GM23338 (cell line): ENCODE measurements around the gene PAPOLG. TPM values are rescaled to one million over a fixed set of nuclear protein-coding genes. Genes with fewer than 3 reads are reported as not detected.

Experiments
- ATAC-seq: fragments of 200-7000 bp; cut with Tn5 transposase; 3 replicates; pipeline ENCODE4 v1.9.1; 2020
- DNase-seq: peaks from one replicate; pipeline ENCODE4 v3.0.0-alpha.2; 2015; ENCODE audit warnings: low spot score
- H2AFZ ChIP-seq: fragments of 200-600 bp; sonication (generic); 2 replicates; pipeline ENCODE4 v1.8.0; 2016; ENCODE audit warnings: antibody characterized with exemption, mild to moderate bottlenecking, moderate library complexity
- H3F3A ChIP-seq: fragments of 200-600 bp; sonication (generic); replicated peaks from 2 replicates; pipeline ENCODE4 v1.8.0; 2017; ENCODE audit warnings: antibody characterized with exemption, mixed run types, low read depth
- H3K27ac ChIP-seq: fragments of 200-600 bp; sonication (generic); 2 replicates; pipeline ENCODE4 v1.6.1; 2016; ENCODE audit warnings: low read depth
- H3K27me3 ChIP-seq: fragments of 200-600 bp; sonication (generic); 2 replicates; pipeline ENCODE4 v1.8.0; 2016; ENCODE audit warnings: mild to moderate bottlenecking, mixed run types, moderate library complexity; ENCODE audit not compliant: insufficient read depth
- H3K36me3 ChIP-seq: fragments of 200-600 bp; sonication (generic); 2 replicates; pipeline ENCODE4 v1.8.0; 2016; ENCODE audit warnings: mild to moderate bottlenecking; ENCODE audit not compliant: insufficient read depth
- H3K4me1 ChIP-seq: fragments of 200-600 bp; sonication (generic); 2 replicates; pipeline ENCODE4 v1.8.0; 2016; ENCODE audit warnings: mild to moderate bottlenecking, moderate library complexity; ENCODE audit not compliant: insufficient read depth
- H3K4me2 ChIP-seq: fragments of 200-600 bp; sonication (generic); 2 replicates; pipeline ENCODE4 v1.7.1; 2017; ENCODE audit warnings: mixed run types
- H3K4me3 ChIP-seq: fragments of 200-600 bp; sonication (generic); 2 replicates; pipeline ENCODE4 v1.6.1; 2016; ENCODE audit warnings: mixed run types
- H3K79me2 ChIP-seq: fragments of 200-600 bp; sonication (generic); replicated peaks from 2 replicates; pipeline ENCODE4 v1.8.0; 2017; ENCODE audit warnings: mild to moderate bottlenecking; ENCODE audit not compliant: insufficient read depth
- H3K9me2 ChIP-seq: fragments of 200-600 bp; sonication (generic); 2 replicates; pipeline ENCODE4 v1.8.0; 2017; ENCODE audit not compliant: insufficient read depth
- H4K20me1 ChIP-seq: fragments of 200-600 bp; sonication (generic); replicated peaks from 2 replicates; pipeline ENCODE4 v1.8.0; 2017; ENCODE audit warnings: mild to moderate bottlenecking; ENCODE audit not compliant: insufficient read depth
- H3K27ac Mint-ChIP-seq: 2 replicates; pipeline ENCODE4 v1.8.0; 2020; ENCODE audit warnings: inconsistent platforms, mild to moderate bottlenecking, moderate library complexity, mixed read lengths
- H3K27me3 Mint-ChIP-seq: 3 replicates; pipeline ENCODE4 v1.8.0; 2022; ENCODE audit warnings: low read depth, mild to moderate bottlenecking, moderate library complexity, mixed read lengths, inconsistent platforms; ENCODE audit not compliant: insufficient read depth, poor library complexity
- H3K36me3 Mint-ChIP-seq: 3 replicates; pipeline ENCODE4 v1.8.0; 2021; ENCODE audit warnings: low read depth, mild to moderate bottlenecking, inconsistent platforms, moderate library complexity, mixed read lengths
- H3K4me1 Mint-ChIP-seq: 3 replicates; pipeline ENCODE4 v1.8.0; 2020; ENCODE audit warnings: mild to moderate bottlenecking, inconsistent platforms, mixed read lengths
- H3K4me3 Mint-ChIP-seq: 3 replicates; pipeline ENCODE4 v1.8.0; 2021; ENCODE audit warnings: moderate library complexity, mild to moderate bottlenecking, inconsistent platforms, mixed read lengths
- H3K9me3 Mint-ChIP-seq: 3 replicates; pipeline ENCODE4 v1.8.0; 2020; ENCODE audit warnings: moderate library complexity, mild to moderate bottlenecking, inconsistent platforms, mixed read lengths
- CREB1 ChIP-seq: fragments of 250-450 bp; sonication (Bioruptor Pico); IDR thresholded peaks from 2 replicates; pipeline ENCODE4 v1.5.0; 2020; ENCODE audit warnings: low read depth, mild to moderate bottlenecking, moderate library complexity
- EZH2 ChIP-seq: fragments of 200-600 bp; sonication (generic); IDR thresholded peaks from one replicate; pipeline ENCODE4 v1.8.0; 2017; ENCODE audit warnings: antibody characterized with exemption, mild to moderate bottlenecking, low read depth; ENCODE audit not compliant: unreplicated experiment
- EZH2phosphoT487 ChIP-seq: fragments of 200-600 bp; sonication (generic); IDR thresholded peaks from one replicate; pipeline ENCODE4 v1.8.1; 2018; ENCODE audit warnings: antibody characterized with exemption; ENCODE audit not compliant: unreplicated experiment
- JUNB ChIP-seq: IDR thresholded peaks from one replicate; pipeline ENCODE4 v1.6.1; 2016; ENCODE audit warnings: antibody characterized with exemption; ENCODE audit not compliant: unreplicated experiment
- NANOG ChIP-seq: IDR thresholded peaks from 2 replicates; pipeline ENCODE4 v1.6.1; 2016; ENCODE audit warnings: antibody characterized with exemption, borderline replicate concordance
- POLR2AphosphoS5 ChIP-seq: IDR thresholded peaks from 2 replicates; pipeline ENCODE4 v1.6.1; 2016; ENCODE audit warnings: antibody characterized with exemption, low read depth
- REST ChIP-seq: IDR thresholded peaks from one replicate; pipeline ENCODE4 v1.6.1; 2018; ENCODE audit warnings: antibody characterized with exemption; ENCODE audit not compliant: unreplicated experiment
- ZNF114 ChIP-seq: fragments of 250-450 bp; sonication (Bioruptor Pico); IDR thresholded peaks from 2 replicates; pipeline ENCODE4 v1.5.0; 2020; ENCODE audit warnings: mild to moderate bottlenecking, moderate library complexity
- ZNF331 ChIP-seq: fragments of 250-450 bp; sonication (Bioruptor Pico); IDR thresholded peaks from 2 replicates; pipeline ENCODE4 v1.5.0; 2020; ENCODE audit warnings: low read depth, mild to moderate bottlenecking, moderate library complexity
- ZNF462 ChIP-seq: fragments of 250-450 bp; sonication (Bioruptor Pico); IDR thresholded peaks from 2 replicates; pipeline ENCODE4 v1.5.0; 2020; ENCODE audit warnings: mild to moderate bottlenecking, moderate library complexity
- polyA plus RNA-seq: library from polyadenylated mRNA; unstranded; fragments of >200 nt; fragmentation: Nextera tagmentation; extraction: Ambion mirVana; gene quantifications from 2 replicates; pipeline ENCODE4 v1.2.1, GENCODE V29; 2016
- total RNA-seq: library from RNA; depleted of rRNA; stranded (reverse); fragments of >200 nt; shearing (Covaris generic); gene quantifications from 2 replicates; pipeline ENCODE4 v1.2.3, GENCODE V29; 2014
- TF ChIP-seq, protein P1 (sequence below): IDR thresholded peaks from 2 replicates; pipeline ENCODE4 v1.6.1; 2016; ENCODE audit warnings: antibody characterized with exemption
- TF ChIP-seq, protein P2 (sequence below), 2 experiments: fragments of 200-600 bp in 1 of 2; sonication (generic) in 1 of 2; conservative IDR thresholded peaks; 2 replicates each; pipeline versions ENCODE4 v1.5.1 to v1.6.1; 2016 to 2017; ENCODE audit warnings: antibody characterized with exemption in 2 of 2, low read depth in 2 of 2, mild to moderate bottlenecking in 2 of 2, moderate library complexity in 1 of 2

The PAPOLG gene
- total and polyA plus RNA-seq, 2 experiments from 2014 or later, result 13.8 to 31.2 TPM

- no peak for TF ChIP-seq REST
- no peak for TF ChIP-seq EZH2
- TF ChIP-seq NANOG, result no peak
- TF ChIP-seq EZH2phosphoT487, result no peak
- TF ChIP-seq ZNF114 (CRISPR knock-in tag), result no peak
- TF ChIP-seq JUNB, result no peak
- TF ChIP-seq, protein P1, sequence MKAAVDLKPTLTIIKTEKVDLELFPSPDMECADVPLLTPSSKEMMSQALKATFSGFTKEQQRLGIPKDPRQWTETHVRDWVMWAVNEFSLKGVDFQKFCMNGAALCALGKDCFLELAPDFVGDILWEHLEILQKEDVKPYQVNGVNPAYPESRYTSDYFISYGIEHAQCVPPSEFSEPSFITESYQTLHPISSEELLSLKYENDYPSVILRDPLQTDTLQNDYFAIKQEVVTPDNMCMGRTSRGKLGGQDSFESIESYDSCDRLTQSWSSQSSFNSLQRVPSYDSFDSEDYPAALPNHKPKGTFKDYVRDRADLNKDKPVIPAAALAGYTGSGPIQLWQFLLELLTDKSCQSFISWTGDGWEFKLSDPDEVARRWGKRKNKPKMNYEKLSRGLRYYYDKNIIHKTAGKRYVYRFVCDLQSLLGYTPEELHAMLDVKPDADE, result no peak
Observed at GRCh38 chr2:60746318-60746717, 9.8 kb upstream of the PAPOLG start (continued).

- Mint-ChIP-seq H3K36me3 (peaks cover 48% of the 10 kb centered on the region), H3K4me3 (no peak overlapping the region)
- no peaks in the 10 kb centered on the region for H3K27me3 ChIP-seq
- TF ChIP-seq POLR2AphosphoS5 (no peak), ZNF331 (CRISPR knock-in tag) (no peak), ZNF114 (CRISPR knock-in tag) (no peak), JUNB (no peak), ZNF462 (no peak), CREB1 (CRISPR knock-in tag) (no peak)
- TF ChIP-seq, protein P1, result no peak
- TF ChIP-seq, protein P2, sequence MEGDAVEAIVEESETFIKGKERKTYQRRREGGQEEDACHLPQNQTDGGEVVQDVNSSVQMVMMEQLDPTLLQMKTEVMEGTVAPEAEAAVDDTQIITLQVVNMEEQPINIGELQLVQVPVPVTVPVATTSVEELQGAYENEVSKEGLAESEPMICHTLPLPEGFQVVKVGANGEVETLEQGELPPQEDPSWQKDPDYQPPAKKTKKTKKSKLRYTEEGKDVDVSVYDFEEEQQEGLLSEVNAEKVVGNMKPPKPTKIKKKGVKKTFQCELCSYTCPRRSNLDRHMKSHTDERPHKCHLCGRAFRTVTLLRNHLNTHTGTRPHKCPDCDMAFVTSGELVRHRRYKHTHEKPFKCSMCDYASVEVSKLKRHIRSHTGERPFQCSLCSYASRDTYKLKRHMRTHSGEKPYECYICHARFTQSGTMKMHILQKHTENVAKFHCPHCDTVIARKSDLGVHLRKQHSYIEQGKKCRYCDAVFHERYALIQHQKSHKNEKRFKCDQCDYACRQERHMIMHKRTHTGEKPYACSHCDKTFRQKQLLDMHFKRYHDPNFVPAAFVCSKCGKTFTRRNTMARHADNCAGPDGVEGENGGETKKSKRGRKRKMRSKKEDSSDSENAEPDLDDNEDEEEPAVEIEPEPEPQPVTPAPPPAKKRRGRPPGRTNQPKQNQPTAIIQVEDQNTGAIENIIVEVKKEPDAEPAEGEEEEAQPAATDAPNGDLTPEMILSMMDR (conservative IDR thresholded peaks at IDR 0.05; ENCODE audit: low read depth in 2 of 2), result no peak
Observed at GRCh38 chr2:60759654-60760053, 3.6 kb downstream of the PAPOLG start.

More at GRCh38 chr2:60759654-60760053, 3.6 kb downstream of the PAPOLG start:
- H3K9me3 Mint-ChIP-seq, result no peaks in the 10 kb centered on the region
- DNase-seq, result no peak
- H3F3A ChIP-seq, result no peaks in the 10 kb centered on the region
- H3K27me3 Mint-ChIP-seq, result peaks cover 2% of the 10 kb centered on the region
- H3K27ac Mint-ChIP-seq, result no peak overlapping the region
- H3K4me3 ChIP-seq, result no peak overlapping the region
- H3K79me2 ChIP-seq, result peaks cover 57% of the 10 kb centered on the region
- no peak overlapping the region for H2AFZ ChIP-seq
- H3K9me2 ChIP-seq, result no peaks in the 10 kb centered on the region
- peaks cover 39% of the 10 kb centered on the region for H4K20me1 ChIP-seq
- H3K4me1 Mint-ChIP-seq, result peaks cover 20% of the 10 kb centered on the region
- peaks cover 27% of the 10 kb centered on the region; the same call in 1 of the 2 replicates for H3K36me3 ChIP-seq
- H3K4me1 ChIP-seq, result peaks cover 10% of the 10 kb centered on the region
- ATAC-seq, result no peak
- H3K4me2 ChIP-seq, result no peak overlapping the region
- H3K27ac ChIP-seq, result no peak overlapping the region
